ENCODE measurements around the gene SLC6A9.

SLC6A9 gene

DNA sequence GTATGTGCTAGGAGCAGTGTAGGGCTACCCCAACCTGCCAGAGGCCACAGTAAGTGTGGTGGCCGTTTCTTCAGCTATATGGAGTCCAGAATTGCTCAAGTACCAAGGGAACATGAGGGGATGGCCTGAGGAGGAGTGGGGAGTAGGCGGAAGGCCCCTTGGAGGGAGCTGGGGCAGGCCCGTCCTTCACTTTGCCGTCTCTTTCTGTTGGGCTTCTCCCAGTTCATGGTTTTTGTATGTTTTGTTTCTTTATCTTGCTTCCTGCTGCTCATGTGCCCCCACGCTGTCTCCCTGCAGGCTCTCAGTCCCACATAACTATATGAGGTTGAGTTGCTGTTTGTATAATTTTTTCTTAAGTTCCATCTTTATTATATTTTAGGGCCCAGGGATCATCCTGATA, 67.4 kb downstream of the SLC6A9 start:
- DNase-seq = no peak

- DNase-seq = no peak
These were observed 68.3 kb downstream of the SLC6A9 start for GRCh38 chr1:43963006-43963405.

- no peak for DNase-seq
These were observed 68.9 kb downstream of the SLC6A9 start for GRCh38 chr1:43962324-43962723.

DNA sequence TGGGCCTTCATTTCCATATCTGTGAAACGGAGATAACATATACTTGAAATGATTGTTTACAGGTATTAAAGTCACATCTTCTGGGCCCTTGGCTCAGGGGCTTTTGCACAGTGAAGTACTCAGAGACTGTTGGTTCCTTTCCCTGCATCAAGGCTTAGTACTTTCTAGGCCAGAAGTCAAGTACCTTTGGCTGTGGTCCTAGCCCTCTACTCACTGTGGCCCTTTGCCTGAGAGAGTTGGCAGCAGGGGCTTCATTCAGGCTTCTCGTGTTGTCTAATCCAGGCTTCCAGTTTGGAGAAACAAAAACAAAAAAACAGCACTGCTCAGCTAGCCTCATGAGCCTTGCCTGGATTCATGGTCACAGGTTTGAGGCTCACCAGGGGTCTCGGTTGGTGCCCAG, 69.6 kb downstream of the SLC6A9 start:
- no peak for DNase-seq

GRCh38 chr1:43960798-43961197, 70.5 kb downstream of the SLC6A9 start:
- no peak for DNase-seq

GRCh38 chr1:43958351-43959255, 72.7 kb downstream of the SLC6A9 start:
- no peak for DNase-seq

GRCh38 chr1:43957407-43958040, 73.7 kb downstream of the SLC6A9 start:
- DNase-seq = no peak

DNA sequence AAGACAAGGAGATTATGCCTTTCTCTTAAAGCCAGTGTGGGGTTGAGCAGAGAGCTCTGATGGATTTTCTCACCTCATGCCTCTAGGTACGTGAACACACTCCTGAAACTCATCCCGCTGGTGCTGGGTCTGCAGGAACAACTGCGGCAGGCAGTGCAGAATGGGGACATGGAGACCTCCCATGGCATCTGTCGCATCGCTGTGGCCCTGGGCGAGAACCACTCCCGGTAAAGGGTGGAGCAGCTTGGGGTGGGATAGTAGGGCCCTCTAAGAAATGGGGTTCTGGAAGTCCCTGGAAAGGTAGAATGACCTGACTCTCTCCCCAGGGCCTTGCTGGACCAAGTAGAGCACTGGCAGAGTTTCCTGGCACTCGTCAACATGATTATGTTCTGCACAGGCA, 75.0 kb downstream of the SLC6A9 start:
- no peak for DNase-seq

DNA sequence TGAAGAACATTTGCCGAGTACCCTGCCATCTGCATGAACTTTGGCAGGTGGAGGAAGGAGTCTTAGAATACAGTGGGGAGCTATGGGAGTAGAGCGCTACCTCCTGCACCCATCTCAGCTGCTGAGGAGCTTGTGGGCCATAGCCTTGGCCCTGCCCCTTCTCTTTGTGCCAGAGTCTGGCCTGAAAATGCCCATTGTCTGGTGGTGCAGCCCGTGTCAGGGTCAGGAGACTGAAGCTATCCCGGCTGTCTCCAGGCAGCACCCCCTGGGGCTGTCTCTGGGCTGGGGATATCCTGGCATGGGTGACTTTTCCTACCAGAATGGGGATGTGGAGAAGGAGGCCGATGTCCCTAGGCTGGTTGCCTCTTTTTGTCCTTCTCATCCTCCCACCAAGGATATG, 77.2 kb downstream of the SLC6A9 start:
- no peak for DNase-seq

- DNase-seq = no peak
These were observed 77.9 kb downstream of the SLC6A9 start for GRCh38 chr1:43953361-43953760.

GRCh38 chr1:43952731-43953346, 78.4 kb downstream of the SLC6A9 start:
- peak; percentile 71 to 88 for DNase-seq

DNA sequence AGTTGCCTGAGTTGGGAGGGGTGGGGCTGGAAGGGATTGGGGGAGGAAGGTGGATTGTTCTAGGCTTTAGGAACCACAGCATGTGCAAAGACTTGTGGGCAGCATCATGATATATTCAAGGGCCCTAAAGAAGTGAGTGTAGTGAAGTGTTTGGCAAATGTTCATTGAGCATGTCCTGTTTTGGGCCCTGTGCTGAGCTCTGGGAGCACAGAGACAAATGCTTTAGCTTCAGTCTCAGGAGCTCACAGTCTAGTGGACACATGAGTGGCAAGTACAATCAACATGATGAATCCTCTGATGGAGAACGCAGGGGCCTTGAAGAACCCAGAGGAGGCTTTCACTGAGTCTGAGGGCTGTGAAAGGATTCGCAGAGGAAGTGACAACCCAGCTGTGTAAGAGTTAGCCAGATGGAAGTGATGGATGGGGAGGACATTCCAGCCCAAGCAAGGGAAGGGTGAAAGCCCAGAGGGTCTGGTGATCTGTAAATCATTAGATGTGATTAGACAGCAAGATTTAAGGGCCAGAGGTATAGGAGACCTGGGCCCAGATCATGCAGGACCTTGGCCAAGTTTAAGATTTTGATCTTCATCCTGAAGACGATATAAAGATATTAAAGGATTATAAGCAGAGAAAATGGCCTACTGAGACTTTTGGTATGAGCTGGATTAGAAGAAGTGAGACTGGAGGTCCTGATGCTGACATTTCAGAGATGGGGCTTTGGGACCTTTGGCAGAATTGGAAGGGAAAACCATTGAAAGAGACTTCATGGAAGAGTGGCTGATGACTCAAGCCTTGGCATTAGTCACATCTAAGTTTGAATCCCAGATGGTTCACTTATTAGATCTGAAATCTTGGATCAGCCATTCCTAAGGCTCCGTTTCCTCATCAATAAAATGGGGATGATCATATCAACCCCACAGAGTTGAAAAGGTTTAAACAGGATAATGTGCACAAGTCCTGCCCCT, 80.0 kb downstream of the SLC6A9 start:
- peak in 1 of 2 experiments; percentile 42 for DNase-seq

GRCh38 chr1:43949678-43950077, 81.6 kb downstream of the SLC6A9 start:
- no peak for DNase-seq

DNA sequence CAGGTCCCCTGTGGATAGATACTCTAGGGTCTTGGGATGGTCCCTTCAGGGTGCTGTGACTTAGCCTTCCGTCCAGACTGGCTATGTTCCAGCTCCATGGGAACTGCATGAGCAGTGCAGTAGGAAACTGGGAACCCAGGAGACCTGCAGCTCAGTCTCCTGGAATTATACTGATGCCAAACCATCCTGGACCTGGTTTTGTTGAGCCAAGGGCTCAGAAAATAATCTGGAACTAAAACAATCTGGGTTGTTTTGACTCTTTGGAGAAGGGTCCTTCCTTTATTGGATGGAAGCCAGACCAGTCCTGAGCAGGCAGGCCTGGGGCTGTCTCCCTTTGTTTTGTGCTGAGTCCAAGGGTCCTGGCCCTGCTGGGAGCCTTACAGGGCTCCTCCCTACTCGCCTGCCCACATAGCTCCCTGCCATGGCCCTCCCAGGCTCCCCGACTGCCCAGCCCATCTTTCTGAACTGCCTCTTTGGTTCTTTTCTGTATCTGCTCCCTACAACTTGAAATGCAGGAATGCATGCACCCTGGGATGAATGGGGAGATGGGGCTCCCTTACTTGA, 83.3 kb downstream of the SLC6A9 start:
- no peak for DNase-seq

GRCh38 chr1:43947061-43947873, 84.0 kb downstream of the SLC6A9 start:
- DNase-seq = no peak
